NK-92 treated with Interleukin-12 subunit alpha and Interleukin-12 subunit beta, amount 100 ng/mL, for 24 hours (cell line): ENCODE data around the gene GIGYF1.
"Not testable (repeated sequence)": the region's sequence is repeated elsewhere in the genome, so short reads cannot be mapped to it uniquely, and the experiment has no call there.

Experiments used
- DNase-seq: peaks from one replicate; lab custom pipeline; 2025; lab: John Stamatoyannopoulos, UW

The GIGYF1 gene

GRCh38 chr7:100710452-100710851 lies 16.4 kb upstream of the GIGYF1 start:
- DNase-seq = no peak

GRCh38 chr7:100708395-100708794 lies 14.3 kb upstream of the GIGYF1 start:
- DNase-seq = no peak

GRCh38 chr7:100706672-100707311 lies 12.7 kb upstream of the GIGYF1 start:
- DNase-seq = no peak

- DNase-seq = peak; percentile 99
These were observed 12.0 kb upstream of the GIGYF1 start, which contains the start of gene POP7 for GRCh38 chr7:100705753-100706671. POP7 (plus strand) TSS chr7:100706121; CDS start chr7:100706831, 710 bp downstream.

GRCh38 chr7:100705320-100705752 lies 11.3 kb upstream of the GIGYF1 start:
- peak; percentile 79 for DNase-seq

GRCh38 chr7:100701089-100701488 lies 7.0 kb upstream of the GIGYF1 start:
- not testable (repeated sequence) for DNase-seq

GRCh38 chr7:100699018-100699417 lies 5.0 kb upstream of the GIGYF1 start:
- DNase-seq = no peak

GRCh38 chr7:100696123-100696521 lies 2.1 kb upstream of the GIGYF1 start:
- DNase-seq = no peak

GRCh38 chr7:100693312-100694097 lies 545 bp downstream of the GIGYF1 start:
- DNase-seq = no peak

- no peak for DNase-seq
These were observed 1.5 kb downstream of the GIGYF1 start for GRCh38 chr7:100692578-100692961.

GRCh38 chr7:100691676-100692577 lies 2.1 kb downstream of the GIGYF1 start:
- DNase-seq = peak; percentile 56

GRCh38 chr7:100689230-100690135 lies 4.6 kb downstream of the GIGYF1 start:
- no peak for DNase-seq

- DNase-seq = no peak
These were observed 5.7 kb downstream of the GIGYF1 start for GRCh38 chr7:100688326-100688860.

GRCh38 chr7:100687751-100688300 lies 6.2 kb downstream of the GIGYF1 start:
- no peak for DNase-seq

GRCh38 chr7:100687261-100687660 lies 6.8 kb downstream of the GIGYF1 start:
- no peak for DNase-seq

- no peak for DNase-seq
These were observed 7.2 kb downstream of the GIGYF1 start for GRCh38 chr7:100686822-100687211.

- DNase-seq = no peak
These were observed 7.7 kb downstream of the GIGYF1 start for GRCh38 chr7:100686201-100686821.

GRCh38 chr7:100685631-100686145 lies 8.4 kb downstream of the GIGYF1 start:
- no peak for DNase-seq

GRCh38 chr7:100685049-100685605 lies 8.9 kb downstream of the GIGYF1 start:
- no peak for DNase-seq
